ENCODE results near the gene GRIN2C.

DNA sequence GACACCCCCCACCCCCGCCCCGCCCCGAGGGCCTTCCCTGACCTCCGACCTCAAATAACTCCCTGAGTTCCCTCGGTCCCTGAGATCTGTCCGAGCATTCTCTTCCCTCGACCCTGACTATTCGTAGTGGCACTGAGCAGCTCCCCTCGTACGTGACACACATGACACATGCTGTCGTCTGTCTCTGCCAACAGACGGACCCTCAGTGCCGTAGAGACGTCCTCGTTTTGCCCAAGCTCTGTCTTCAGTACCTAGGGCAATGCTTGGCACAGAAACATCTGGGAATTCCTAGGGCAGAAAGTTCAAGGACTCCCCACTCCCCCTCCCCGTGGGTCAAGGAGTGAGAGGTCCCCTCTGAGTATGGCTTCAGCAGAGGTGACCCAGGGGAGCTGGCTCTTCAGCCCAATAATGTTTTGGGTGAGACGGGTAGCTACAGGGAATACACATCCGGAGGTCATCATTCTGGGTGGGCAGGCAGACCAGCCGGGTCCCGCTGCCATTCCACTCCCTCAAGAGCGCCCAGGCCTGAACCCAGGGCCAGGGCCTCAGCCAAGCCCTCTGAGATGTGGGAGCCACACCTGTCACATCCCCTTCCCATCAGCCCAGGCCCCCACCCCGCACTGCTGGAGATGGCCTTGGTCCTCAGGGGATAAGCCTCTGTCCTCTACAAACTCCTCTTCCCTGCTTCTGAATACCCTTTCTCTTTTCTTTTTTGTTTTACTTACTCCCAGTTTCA is 34.4 kb upstream of the GRIN2C start:
- TF ChIP-seq, protein P1, sequence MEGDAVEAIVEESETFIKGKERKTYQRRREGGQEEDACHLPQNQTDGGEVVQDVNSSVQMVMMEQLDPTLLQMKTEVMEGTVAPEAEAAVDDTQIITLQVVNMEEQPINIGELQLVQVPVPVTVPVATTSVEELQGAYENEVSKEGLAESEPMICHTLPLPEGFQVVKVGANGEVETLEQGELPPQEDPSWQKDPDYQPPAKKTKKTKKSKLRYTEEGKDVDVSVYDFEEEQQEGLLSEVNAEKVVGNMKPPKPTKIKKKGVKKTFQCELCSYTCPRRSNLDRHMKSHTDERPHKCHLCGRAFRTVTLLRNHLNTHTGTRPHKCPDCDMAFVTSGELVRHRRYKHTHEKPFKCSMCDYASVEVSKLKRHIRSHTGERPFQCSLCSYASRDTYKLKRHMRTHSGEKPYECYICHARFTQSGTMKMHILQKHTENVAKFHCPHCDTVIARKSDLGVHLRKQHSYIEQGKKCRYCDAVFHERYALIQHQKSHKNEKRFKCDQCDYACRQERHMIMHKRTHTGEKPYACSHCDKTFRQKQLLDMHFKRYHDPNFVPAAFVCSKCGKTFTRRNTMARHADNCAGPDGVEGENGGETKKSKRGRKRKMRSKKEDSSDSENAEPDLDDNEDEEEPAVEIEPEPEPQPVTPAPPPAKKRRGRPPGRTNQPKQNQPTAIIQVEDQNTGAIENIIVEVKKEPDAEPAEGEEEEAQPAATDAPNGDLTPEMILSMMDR (conservative IDR thresholded peaks at IDR 0.05) = no peak
- TF ChIP-seq EZH2 (IDR thresholded peaks at IDR 0.05; ENCODE audit: low read depth) = no peak

Measured in PC-9 (cell line).